Measurements from ENCODE around the gene VWA1. TPM values are rescaled to one million over a fixed set of nuclear protein-coding genes. Genes with fewer than 3 reads are reported as not detected.

Gene VWA1
- total RNA-seq, 1 donor from 2014 or later: 2.4 TPM

DNA sequence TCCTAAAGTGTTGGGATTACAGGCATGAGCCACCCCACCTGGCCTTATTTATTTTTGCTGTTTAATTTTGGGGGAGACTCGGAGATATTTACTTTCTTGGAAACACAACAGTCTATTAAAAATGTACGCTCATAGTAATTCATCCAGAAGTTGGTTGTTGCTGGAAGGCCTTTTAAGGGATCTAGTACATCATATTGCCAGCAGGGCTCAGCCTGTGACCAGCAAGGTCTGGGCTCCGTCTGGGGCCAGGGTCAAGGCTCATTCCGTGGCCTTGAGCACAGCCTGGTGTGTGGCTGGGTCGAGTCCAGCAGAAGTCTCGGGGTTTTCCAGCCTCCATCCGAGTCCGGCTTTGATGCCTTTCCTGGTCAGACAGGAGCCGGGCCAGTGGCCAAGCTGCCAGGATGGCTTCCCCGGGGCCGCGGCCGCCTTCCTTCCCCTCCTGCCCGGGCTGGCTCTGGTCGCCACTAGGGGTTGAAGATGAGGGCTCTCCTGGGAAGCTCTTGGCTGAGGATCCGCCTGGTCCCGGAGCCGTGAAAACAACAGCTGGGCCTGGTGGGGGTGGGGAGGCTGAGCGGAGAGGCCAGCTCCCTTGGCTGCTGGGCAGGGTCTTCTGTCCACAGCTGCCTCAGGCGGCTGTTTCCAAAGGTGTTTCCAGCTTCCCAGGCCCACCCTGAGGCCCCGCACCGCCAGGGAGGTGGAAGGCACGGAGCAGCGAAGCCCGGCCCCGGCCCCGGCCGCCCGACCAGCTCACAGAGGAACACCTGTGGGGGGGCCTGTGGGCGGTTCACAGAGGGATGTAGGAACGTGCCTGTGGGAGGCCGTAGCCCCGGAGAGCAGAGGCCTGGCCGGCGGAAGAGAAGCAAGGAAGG lies 5.1 kb upstream of the VWA1 start:
- Mint-ChIP-seq H3K36me3 (peaks cover 3% of the 10 kb centered on the region), H3K27me3 (ENCODE audit: insufficient read depth, low read depth) (peaks cover 18% of the 10 kb centered on the region), H3K27ac (peak overlapping the region; percentile 84), H3K4me3 (peak overlapping the region; percentile 68), H3K9me3 (no peaks in the 10 kb centered on the region), H3K4me1 (peaks cover 44% of the 10 kb centered on the region)
- Histone ChIP-seq H3K79me2 (ENCODE audit: low read depth) (no peaks in the 10 kb centered on the region), H3K27me3 (peaks cover 15% of the 10 kb centered on the region), H3K36me3 (no peaks in the 10 kb centered on the region), H3F3A (ENCODE audit: low read depth) (peaks cover 75% of the 10 kb centered on the region), H3K9me3 (ENCODE audit: low read depth) (no peaks in the 10 kb centered on the region), H3K9ac (no peak overlapping the region), H3K4me1 (peaks cover 68% of the 10 kb centered on the region), H2AFZ (replicated peaks) (no peak overlapping the region), H3K4me2 (peak overlapping the region; percentile 31), H4K20me1 (ENCODE audit: low read depth) (peaks cover 4% of the 10 kb centered on the region), H3K4me3 (no peak overlapping the region), H3K27ac (no peak overlapping the region)
- TF ChIP-seq, protein P1, sequence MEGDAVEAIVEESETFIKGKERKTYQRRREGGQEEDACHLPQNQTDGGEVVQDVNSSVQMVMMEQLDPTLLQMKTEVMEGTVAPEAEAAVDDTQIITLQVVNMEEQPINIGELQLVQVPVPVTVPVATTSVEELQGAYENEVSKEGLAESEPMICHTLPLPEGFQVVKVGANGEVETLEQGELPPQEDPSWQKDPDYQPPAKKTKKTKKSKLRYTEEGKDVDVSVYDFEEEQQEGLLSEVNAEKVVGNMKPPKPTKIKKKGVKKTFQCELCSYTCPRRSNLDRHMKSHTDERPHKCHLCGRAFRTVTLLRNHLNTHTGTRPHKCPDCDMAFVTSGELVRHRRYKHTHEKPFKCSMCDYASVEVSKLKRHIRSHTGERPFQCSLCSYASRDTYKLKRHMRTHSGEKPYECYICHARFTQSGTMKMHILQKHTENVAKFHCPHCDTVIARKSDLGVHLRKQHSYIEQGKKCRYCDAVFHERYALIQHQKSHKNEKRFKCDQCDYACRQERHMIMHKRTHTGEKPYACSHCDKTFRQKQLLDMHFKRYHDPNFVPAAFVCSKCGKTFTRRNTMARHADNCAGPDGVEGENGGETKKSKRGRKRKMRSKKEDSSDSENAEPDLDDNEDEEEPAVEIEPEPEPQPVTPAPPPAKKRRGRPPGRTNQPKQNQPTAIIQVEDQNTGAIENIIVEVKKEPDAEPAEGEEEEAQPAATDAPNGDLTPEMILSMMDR (IDR thresholded peaks at IDR 0.05): peak; percentile 36
- TF ChIP-seq EZH2phosphoT487 (IDR thresholded peaks at IDR 0.05): no peak
- DNase-seq (ENCODE audit: low spot score): peak; percentile 66

DNA sequence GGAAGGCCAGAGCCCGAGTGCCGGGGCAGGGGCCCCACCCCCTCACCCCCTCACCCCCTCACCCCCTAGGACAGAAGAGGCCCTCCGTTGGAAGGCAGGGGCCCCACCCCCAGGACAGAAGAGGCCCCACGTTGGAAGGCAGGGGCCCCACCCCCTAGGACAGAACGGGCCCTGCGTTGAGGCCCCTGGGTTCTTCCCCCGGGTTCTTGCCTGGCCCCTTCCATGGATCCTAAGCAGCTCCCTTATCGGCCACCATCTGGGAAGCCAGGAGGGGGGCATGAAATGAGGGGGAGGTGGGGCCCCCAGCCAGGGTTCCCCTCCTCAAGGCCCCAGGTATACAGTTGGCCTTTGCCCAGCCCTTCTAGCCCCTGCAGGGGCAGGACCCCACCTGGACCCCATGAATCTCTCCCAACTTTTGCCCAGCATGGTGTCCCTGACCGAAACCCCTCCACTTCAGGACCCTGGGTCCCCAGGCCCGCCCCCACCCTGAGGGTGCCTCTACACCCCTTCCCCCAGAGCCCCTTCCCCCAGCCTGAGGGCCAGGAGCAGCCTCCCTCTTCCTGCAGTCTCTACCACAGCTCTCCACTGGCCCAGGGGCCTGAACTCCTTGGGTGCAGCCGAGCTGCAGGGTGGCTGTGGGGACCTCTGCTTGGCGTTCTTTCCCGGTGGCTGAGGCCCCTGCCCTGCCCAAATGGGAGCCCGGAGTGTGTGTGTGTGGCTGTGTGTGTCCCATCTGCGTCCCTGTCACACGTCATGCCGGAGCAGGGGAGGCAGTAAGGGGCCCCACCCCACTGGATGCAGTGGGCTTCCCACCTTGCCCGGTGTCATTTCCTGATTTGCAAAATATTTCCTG lies 4.3 kb upstream of the VWA1 start:
- Mint-ChIP-seq H3K4me1 (peaks cover 41% of the 10 kb centered on the region), H3K27ac (peak overlapping the region; percentile 37), H3K27me3 (ENCODE audit: insufficient read depth, low read depth) (peaks cover 20% of the 10 kb centered on the region), H3K36me3 (peaks cover 3% of the 10 kb centered on the region), H3K9me3 (no peaks in the 10 kb centered on the region), H3K4me3 (no peak overlapping the region)
- H3K4me3 ChIP-seq: no peak overlapping the region
- H4K20me1 ChIP-seq (ENCODE audit: low read depth): peaks cover 5% of the 10 kb centered on the region
- no peaks in the 10 kb centered on the region for H3K36me3 ChIP-seq
- H3K9ac ChIP-seq: no peak overlapping the region
- H3K4me2 ChIP-seq: peak overlapping the region; percentile 89
- TF ChIP-seq, protein P1 (IDR thresholded peaks at IDR 0.05): no peak
- TF ChIP-seq EZH2phosphoT487 (IDR thresholded peaks at IDR 0.05): no peak
- no peak for TF ChIP-seq EZH2 (IDR thresholded peaks at IDR 0.05)
- no peaks in the 10 kb centered on the region for H3K9me3 ChIP-seq (ENCODE audit: low read depth)
- H3K79me2 ChIP-seq (ENCODE audit: low read depth): no peaks in the 10 kb centered on the region
- peaks cover 60% of the 10 kb centered on the region for H3K4me1 ChIP-seq
- no peak overlapping the region for H2AFZ ChIP-seq (replicated peaks)
- DNase-seq (ENCODE audit: low spot score): no peak
- peaks cover 72% of the 10 kb centered on the region for H3F3A ChIP-seq (ENCODE audit: low read depth)
- H3K27me3 ChIP-seq: peaks cover 24% of the 10 kb centered on the region
- H3K27ac ChIP-seq: no peak overlapping the region

DNA sequence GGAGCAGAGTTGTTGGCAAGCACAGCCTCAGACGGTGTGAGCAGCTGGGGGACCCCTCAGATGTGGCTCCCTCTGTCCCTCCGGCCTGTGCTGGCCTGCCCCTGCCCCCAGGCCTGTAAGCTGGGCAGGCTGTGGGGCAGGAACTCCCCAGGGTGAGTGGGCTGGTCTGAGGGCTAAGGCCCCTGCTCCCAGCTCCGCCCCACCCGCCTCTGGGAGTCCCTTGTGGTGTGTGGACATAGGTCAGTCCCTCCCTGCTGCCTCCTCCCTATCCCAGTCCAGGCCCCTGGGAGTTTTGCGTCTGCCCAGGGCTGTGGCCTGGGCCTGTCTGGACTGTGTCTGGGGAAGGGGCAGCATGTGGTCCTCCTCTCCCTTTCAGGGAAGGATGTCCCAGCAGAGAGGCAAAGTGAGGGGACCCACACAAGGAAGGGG lies 3.6 kb upstream of the VWA1 start:
- H3K27ac Mint-ChIP-seq: peak overlapping the region; percentile 91
- H3K36me3 ChIP-seq: no peaks in the 10 kb centered on the region

More for the DNA sequence above, 3.6 kb upstream of the VWA1 start:
- H3K27me3 Mint-ChIP-seq (ENCODE audit: insufficient read depth, low read depth): peaks cover 22% of the 10 kb centered on the region
- peaks cover 42% of the 10 kb centered on the region for H3K4me1 Mint-ChIP-seq
- H3K27ac ChIP-seq: no peak overlapping the region
- H3K4me3 Mint-ChIP-seq: no peak overlapping the region
- no peak overlapping the region for H3K4me3 ChIP-seq
- DNase-seq (ENCODE audit: low spot score): peak; percentile 53
- no peak overlapping the region for H3K9ac ChIP-seq
- peaks cover 7% of the 10 kb centered on the region for H4K20me1 ChIP-seq (ENCODE audit: low read depth)
- peaks cover 70% of the 10 kb centered on the region for H3F3A ChIP-seq (ENCODE audit: low read depth)
- H3K9me3 ChIP-seq (ENCODE audit: low read depth): no peaks in the 10 kb centered on the region
- no peak overlapping the region for H2AFZ ChIP-seq (replicated peaks)
- no peaks in the 10 kb centered on the region for H3K79me2 ChIP-seq (ENCODE audit: low read depth)
- peaks cover 30% of the 10 kb centered on the region for H3K27me3 ChIP-seq
- peaks cover 3% of the 10 kb centered on the region for H3K36me3 Mint-ChIP-seq
- peaks cover 54% of the 10 kb centered on the region for H3K4me1 ChIP-seq
- peak overlapping the region; percentile 89 for H3K4me2 ChIP-seq
- TF ChIP-seq EZH2 (IDR thresholded peaks at IDR 0.05) (no peak), EZH2phosphoT487 (IDR thresholded peaks at IDR 0.05) (no peak)
- TF ChIP-seq, protein P1 (IDR thresholded peaks at IDR 0.05): no peak
- H3K9me3 Mint-ChIP-seq: no peaks in the 10 kb centered on the region
